OCI-M2 (cell line): ENCODE data around the gene INHBC.
A peak's percentile ranks its signal among the peaks of the same experiment; 100 is the strongest.

Experiments
- DNase-seq: peaks from one replicate; lab custom pipeline; 2025; ENCODE audit not compliant: unreplicated experiment; lab: John Stamatoyannopoulos, UW

The INHBC gene

DNA sequence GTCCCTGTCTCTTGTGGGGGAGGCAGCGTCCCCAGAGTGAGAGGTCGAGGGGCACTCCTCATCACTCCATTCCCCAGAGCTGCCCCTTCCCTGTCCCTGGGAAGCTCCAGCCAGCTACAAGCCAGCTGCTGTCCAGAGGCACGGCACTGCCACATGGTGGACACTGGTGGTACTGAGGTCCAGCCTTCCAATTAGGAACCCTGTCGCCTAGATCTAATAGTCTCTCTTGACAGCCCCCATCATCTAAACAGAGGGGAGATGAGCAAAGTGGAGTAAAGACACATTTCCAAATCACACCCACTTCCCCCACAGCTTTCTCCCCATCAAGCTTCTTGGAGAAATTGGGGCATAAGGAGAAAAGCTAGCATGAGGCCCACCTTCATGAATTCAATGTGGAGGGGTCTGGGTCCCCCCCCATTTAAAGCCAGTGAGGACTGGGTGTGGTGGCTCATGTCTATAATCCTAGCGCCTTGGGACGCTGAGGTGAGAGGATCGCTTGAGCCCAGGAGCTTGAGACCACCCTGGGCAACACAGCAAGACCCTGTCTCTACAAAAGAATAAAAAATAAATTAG is 18.4 kb downstream of the INHBC start:
- DNase-seq, result peak; percentile 45

DNA sequence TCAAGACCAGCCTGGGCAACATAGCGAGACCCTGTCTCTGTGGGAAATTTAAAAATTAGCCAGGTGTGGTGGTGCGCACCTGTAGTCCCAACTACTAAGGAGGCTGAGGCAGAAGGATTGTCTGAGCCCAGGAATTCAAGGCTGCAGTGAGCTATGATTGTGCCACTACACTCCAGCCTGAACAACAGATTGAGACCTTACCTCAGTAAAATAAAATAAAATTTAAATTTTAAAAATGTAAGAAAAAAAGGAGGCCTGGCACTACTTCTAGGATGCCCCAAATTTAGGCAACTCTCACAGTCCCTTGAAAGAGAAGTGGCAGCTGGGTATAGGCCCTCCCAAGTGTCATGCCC is 19.6 kb downstream of the INHBC start:
- no peak for DNase-seq

DNA sequence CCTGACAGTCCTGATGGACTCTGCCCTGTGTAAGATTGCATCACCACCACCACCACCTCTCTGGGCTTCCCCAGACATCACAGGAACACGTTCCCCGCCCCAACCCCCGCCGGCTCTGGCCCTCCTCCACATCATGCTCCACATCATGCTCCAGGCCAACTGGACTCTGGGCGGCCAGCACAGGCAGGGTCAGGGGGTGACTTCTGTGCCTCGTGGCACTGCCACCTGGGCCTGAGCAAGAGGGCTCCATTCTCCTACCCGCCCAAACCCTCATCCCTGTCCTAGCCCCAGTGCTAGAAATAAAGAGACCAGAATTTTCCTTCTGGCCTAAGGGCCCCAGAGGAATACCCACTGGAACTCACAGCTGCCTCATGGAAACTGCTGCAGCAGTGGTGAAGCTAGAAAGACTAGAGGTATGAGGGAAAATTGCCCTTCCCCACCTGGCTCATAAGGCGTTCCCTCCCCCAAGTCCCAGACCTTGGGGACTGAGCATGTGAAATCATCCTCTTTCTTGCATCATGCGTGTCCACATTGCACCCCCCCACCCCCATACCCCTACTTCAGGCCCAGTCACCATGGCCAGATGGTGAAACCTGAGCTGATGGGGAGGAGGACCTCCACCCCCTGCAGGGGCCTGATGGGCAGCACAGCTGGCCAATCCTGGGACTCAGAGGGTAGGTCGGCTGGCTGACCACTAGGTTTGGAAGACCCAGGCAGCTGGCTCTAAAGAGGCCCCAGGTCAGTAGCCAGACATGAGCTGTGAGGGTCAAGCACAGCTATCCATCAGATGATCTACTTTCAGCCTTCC is 20.2 kb downstream of the INHBC start, which contains the start of gene INHBE:
Gene INHBE, plus strand, starts transcription at position 742 of the 808 bp plus-strand sequence. CDS start 230 bp downstream, outside the sequence.
- no peak for DNase-seq

DNA sequence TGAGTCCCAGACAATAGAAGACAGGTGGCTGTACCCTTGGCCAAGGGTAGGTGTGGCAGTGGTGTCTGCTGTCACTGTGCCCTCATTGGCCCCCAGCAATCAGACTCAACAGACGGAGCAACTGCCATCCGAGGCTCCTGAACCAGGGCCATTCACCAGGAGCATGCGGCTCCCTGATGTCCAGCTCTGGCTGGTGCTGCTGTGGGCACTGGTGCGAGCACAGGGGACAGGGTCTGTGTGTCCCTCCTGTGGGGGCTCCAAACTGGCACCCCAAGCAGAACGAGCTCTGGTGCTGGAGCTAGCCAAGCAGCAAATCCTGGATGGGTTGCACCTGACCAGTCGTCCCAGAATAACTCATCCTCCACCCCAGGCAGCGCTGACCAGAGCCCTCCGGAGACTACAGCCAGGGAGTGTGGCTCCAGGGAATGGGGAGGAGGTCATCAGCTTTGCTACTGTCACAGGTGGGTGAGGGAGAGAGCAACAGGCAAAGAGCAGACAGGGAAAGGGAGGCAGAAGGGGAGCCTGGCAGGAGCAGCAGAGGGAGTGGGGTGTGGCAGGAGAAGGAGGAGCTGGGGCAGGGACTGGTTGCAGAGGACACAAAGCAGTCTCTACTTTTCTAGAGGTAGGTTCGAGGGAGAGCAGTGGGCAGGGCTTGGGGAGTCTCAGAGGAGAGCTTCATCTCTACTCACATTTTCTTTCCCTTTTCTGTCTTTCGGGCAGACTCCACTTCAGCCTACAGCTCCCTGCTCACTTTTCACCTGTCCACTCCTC is 21.0 kb downstream of the INHBC start:
- no peak for DNase-seq

DNA sequence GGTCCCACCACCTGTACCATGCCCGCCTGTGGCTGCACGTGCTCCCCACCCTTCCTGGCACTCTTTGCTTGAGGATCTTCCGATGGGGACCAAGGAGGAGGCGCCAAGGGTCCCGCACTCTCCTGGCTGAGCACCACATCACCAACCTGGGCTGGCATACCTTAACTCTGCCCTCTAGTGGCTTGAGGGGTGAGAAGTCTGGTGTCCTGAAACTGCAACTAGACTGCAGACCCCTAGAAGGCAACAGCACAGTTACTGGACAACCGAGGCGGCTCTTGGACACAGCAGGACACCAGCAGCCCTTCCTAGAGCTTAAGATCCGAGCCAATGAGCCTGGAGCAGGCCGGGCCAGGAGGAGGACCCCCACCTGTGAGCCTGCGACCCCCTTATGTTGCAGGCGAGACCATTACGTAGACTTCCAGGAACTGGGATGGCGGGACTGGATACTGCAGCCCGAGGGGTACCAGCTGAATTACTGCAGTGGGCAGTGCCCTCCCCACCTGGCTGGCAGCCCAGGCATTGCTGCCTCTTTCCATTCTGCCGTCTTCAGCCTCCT is 21.6 kb downstream of the INHBC start:
- no peak for DNase-seq

- DNase-seq, result no peak
Observed at GRCh38 chr12:57456737-57457490, 22.3 kb downstream of the INHBC start.

DNA sequence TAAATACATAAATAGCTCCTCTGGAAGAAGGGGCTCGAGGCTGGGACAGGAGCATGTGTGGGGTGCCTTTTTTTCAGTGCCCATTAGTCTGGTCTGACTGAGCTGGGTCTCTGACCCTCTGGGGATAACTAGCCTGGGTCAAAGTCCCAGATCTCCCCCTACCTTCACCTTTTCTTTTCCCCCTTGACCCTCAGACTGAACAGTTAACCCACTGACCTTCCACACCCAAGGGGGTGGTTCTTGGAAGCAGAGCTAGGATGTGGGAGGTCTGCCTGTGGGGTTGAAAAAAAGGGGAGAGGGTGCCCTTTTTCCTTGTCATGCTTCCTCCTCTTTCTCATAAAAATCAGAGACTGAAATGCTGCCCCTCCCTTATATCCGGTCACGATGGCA is 24.1 kb downstream of the INHBC start:
- DNase-seq, result no peak

- DNase-seq, result peak; percentile 56
Observed at GRCh38 chr12:57459055-57459749, 24.6 kb downstream of the INHBC start.

GRCh38 chr12:57459750-57460467 is 25.3 kb downstream of the INHBC start, which contains the start of gene GLI1:
Gene GLI1, plus strand, starts transcription at chr12:57459785. Its CDS starts 3,907 bp downstream, at chr12:57463692.
- DNase-seq, result no peak

DNA sequence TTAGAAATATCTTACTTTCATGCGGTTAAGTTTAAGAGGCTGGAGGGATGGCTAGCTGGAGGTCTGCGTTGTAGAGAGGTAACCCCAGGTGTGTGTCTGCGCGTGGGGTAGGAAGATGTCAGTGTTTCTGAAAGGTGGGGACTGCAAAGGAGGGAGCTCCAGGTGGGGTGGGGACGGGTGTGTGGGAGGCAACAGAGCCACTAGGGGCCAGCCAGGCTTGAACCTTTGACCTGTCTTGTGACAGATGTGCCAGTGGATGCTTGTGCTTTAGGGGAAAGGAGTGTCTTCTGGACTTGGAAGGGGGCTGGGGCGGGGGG is 25.8 kb downstream of the INHBC start:
- no peak for DNase-seq

- DNase-seq, result no peak
Observed at GRCh38 chr12:57460841-57461275, 26.3 kb downstream of the INHBC start.

DNA sequence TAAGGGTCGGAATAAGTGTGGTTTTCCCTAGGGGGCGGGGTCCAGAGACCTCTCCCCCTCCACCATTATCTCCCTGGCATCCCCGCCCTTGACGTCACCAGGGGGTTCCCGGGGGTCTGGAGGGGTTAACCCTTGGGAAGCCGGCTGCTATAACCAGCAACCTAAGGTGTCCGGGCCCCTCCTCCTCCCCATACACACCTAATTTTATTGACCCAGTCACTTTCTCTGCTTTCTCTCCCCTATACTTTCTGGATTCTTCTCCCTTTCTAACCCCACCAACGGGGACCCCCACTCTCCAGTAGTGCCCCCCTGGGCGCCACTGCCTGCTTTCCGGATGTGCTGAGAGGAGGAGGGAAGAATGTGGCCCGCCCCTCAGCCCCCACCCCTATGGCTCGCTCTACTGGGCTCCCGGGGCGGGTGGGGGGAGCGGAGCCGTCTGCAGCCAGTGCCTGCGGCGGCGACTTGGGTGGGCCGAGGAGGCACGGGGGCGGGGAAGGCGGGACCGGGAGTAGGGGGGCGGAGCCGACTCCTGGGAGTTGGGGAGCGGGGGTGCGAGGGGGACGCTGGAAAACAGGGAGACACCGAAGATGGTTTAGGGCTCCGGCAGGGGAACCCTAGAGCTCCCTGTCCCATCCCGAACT is 26.8 kb downstream of the INHBC start:
- DNase-seq, result no peak

DNA sequence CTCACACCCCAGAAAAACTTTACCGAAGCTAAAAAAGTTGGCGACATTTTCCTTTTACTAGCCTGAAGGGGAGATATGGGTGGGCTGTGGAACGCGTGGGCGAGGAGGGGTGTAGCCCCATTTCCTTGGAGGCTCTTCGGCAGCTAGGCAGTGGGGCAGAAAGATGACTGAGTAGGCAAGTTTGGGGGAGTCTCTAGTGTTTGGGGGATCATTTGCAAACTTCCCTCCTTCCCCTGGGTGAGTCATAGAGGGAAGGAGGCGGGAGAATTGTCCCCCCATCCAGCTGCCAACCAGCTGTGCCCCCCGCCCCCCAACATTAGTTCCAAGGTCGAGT is 27.3 kb downstream of the INHBC start:
- DNase-seq, result no peak

- no peak for DNase-seq
Observed at GRCh38 chr12:57462251-57462911, 27.8 kb downstream of the INHBC start.

- DNase-seq, result no peak
Observed at GRCh38 chr12:57462912-57463253, 28.3 kb downstream of the INHBC start.

- no peak for DNase-seq
Observed at GRCh38 chr12:57464569-57464968, 30.0 kb downstream of the INHBC start.

DNA sequence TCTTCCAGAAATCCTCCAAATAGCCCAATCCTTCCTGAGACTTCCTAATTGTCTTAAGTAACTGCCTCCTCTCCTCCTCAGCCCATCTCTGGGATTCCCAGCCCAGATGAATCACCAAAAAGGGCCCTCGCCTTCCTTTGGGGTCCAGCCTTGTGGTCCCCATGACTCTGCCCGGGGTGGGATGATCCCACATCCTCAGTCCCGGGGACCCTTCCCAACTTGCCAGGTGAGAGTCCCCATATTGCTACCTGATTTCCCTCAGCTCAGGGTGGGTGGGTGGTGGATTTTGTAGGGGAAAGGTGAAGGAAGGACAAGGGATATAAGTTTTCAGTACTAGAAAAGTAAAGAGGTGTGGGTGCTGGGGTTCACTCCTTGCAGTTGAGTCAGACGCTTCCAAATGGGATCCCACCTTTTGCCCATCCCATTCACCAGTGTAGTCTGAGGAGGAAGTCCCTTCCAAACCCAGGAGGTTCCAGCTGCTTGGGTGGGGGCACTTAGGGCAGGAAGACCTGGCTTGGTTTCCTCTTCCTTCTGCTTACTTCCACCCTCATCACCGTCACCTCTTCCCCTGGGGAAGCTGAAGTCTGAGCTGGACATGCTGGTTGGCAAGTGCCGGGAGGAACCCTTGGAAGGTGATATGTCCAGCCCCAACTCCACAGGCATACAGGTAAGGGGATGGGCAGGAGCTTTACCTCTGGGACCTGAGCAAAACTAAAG is 30.6 kb downstream of the INHBC start:
- no peak for DNase-seq

GRCh38 chr12:57465747-57466505 is 31.3 kb downstream of the INHBC start:
- no peak for DNase-seq
